K562 (cell line): ENCODE data around the gene KLB. TPM values are rescaled to one million over a fixed set of nuclear protein-coding genes. Genes with fewer than 3 reads are reported as not detected.

Experiments
- ATAC-seq: fragments of 200-7000 bp; cut with Tn5 transposase; 3 replicates; pipeline ENCODE4 v1.9.1; 2020; ENCODE audit warnings: moderate library complexity
- BruUV-seq: library from RNA; stranded (reverse); fragments of 400-500 nt; replicated peaks from 2 replicates; lab custom pipeline; 2021; lab: Mats Ljungman, UMichigan
- CTCF ChIA-PET: fragments of 300-600 bp; formaldehyde crosslinking; extraction: SDS; loops from one replicate; lab custom pipeline; 2021; ENCODE audit warnings: low intra/inter-chr PET ratio; lab: Yijun Ruan, JAX
- POLR2A ChIA-PET: fragments of 300-600, 350-650 bp; sonication (Branson Sonifier 250); formaldehyde crosslinking; extraction: SDS; loops from one replicate; lab custom pipeline; 2021; ENCODE audit warnings: antibody characterized with exemption, inconsistent platforms; lab: Yijun Ruan, JAX
- DNase-seq, 4 experiments: peaks; one replicate each; pipeline versions ENCODE4 v3.0.0 to v3.0.0-alpha.2; 2011 to 2018; ENCODE audit warnings: low spot score in 3 of 4, mixed read lengths in 3 of 4; ENCODE audit errors: extremely low read depth in 1 of 4
- FAIRE-seq: peaks from 2 replicates; lab custom pipeline; 2011; peaks lifted over from hg19 to GRCh38; lab: Jason Lieb, UNC
- H2AFZ ChIP-seq: 2 replicates; pipeline ENCODE4 v1.6.0; 2011; ENCODE audit warnings: low read depth, low read length, control low read depth, inconsistent platforms
- H3K27ac ChIP-seq: fragments of 200-600 bp; 3 replicates; pipeline ENCODE4 v1.8.0; 2011; ENCODE audit warnings: low read depth, mild to moderate bottlenecking, control low read depth, inconsistent platforms, low read length, moderate library complexity, mixed read lengths; ENCODE audit errors: extremely low read depth
- H3K27me3 ChIP-seq, 2 experiments: fragments of 300-600 bp in 1 of 2; 2 replicates in 1 of 2; 3 replicates in 1 of 2; pipeline versions ENCODE4 v1.6.0 to v1.8.0; 2011; ENCODE audit warnings: inconsistent platforms in 2 of 2, low read length in 2 of 2, mild to moderate bottlenecking in 1 of 2, mixed read lengths in 1 of 2, moderate library complexity in 1 of 2; ENCODE audit not compliant: control insufficient read depth in 2 of 2, insufficient read depth in 2 of 2
- H3K36me3 ChIP-seq: fragments of 300-600 bp; 3 replicates; pipeline ENCODE4 v1.8.0; 2011; ENCODE audit warnings: mild to moderate bottlenecking, low read length, inconsistent platforms; ENCODE audit not compliant: control insufficient read depth, insufficient read depth
- H3K4me1 ChIP-seq, 2 experiments: fragments of 200-600 bp in 1 of 2; replicated peaks in 1 of 2; 2 replicates in 1 of 2; 3 replicates in 1 of 2; pipeline versions ENCODE4 v1.5.1 to v1.8.0; 2011; ENCODE audit warnings: inconsistent platforms in 2 of 2, low read length in 2 of 2, mild to moderate bottlenecking in 1 of 2, mixed read lengths in 1 of 2, moderate library complexity in 1 of 2; ENCODE audit not compliant: control insufficient read depth in 2 of 2, insufficient read depth in 2 of 2
- H3K4me2 ChIP-seq: 2 replicates; pipeline ENCODE4 v1.6.1; 2011; ENCODE audit warnings: low read length, control low read depth, inconsistent platforms, mixed read lengths; ENCODE audit not compliant: insufficient read depth
- H3K4me3 ChIP-seq: fragments of 200-600 bp; sonication (generic), shearing (Covaris generic); 2 replicates; pipeline ENCODE4 v1.5.1; 2016; ENCODE audit warnings: control low read depth, inconsistent platforms
- H3K79me2 ChIP-seq: fragments of 200-600 bp; 3 replicates; pipeline ENCODE4 v1.8.0; 2011; ENCODE audit warnings: low read length, inconsistent platforms; ENCODE audit not compliant: control insufficient read depth, insufficient read depth
- H3K9ac ChIP-seq, 2 experiments: 2 replicates each; pipeline versions ENCODE4 v1.6.0 to v1.6.1; 2011; ENCODE audit warnings: low read depth in 2 of 2, low read length in 2 of 2, control low read depth in 1 of 2, inconsistent platforms in 1 of 2, mild to moderate bottlenecking in 1 of 2, mixed read lengths in 1 of 2; ENCODE audit not compliant: insufficient read depth in 1 of 2
- H3K9me1 ChIP-seq: one replicate; pipeline ENCODE4 v1.6.0; 2011; ENCODE audit warnings: inconsistent platforms, mild to moderate bottlenecking, low read length, moderate library complexity; ENCODE audit not compliant: control insufficient read depth, insufficient read depth
- H3K9me3 ChIP-seq: replicated peaks from 2 replicates; pipeline ENCODE4 v1.5.1; 2011; ENCODE audit warnings: low read depth, low read length, inconsistent platforms; ENCODE audit not compliant: control insufficient read depth, insufficient read depth
- H4K20me1 ChIP-seq: replicated peaks from 2 replicates; pipeline ENCODE4 v1.6.1; 2011; ENCODE audit warnings: low read length, inconsistent platforms, mixed read lengths; ENCODE audit not compliant: control insufficient read depth, insufficient read depth
- ZNF121 ChIP-seq: sonication (generic); formaldehyde crosslinking; conservative IDR thresholded peaks from 2 replicates; pipeline ENCODE4 v1.8.0; 2022; ENCODE audit warnings: missing genetic modification reagents
- WGBS: fragments of 100-300 bp; shearing (Covaris generic); methylation state at CpG from one replicate; pipeline ENCODE4 v1.1.6; 2016; ENCODE audit warnings: low coverage, mixed read lengths; ENCODE audit not compliant: insufficient coverage; ENCODE audit errors: missing lambda C conversion rate; 5-methylcytosine and 5-hydroxymethylcytosine counted together
- in situ Hi-C: fragments of 300-500 bp; cut with MboI; formaldehyde crosslinking; loops from 4 replicates; pipeline ENCODE4 v1.15.0; 2018; ENCODE audit warnings: inconsistent platforms, mixed read lengths
- intact Hi-C: fragments of 100-400 bp; cut with micrococcal nuclease; formaldehyde crosslinking; loops from 2 replicates; pipeline ENCODE4 v1.14.2; 2022
- polyA plus RNA-seq, 8 experiments: library from polyadenylated mRNA; depleted of rRNA in 4 of 8; stranded (reverse) in 5 of 8; unstranded in 3 of 8; fragments of >200 nt; fragmentation: Nextera tagmentation in 2 of 8; fragmentation: Illumina TruSeq in 1 of 8; extraction: Ambion mirVana in 2 of 8; extraction: Trizol in 1 of 8; gene quantifications; 2 replicates each; pipeline versions ENCODE4 v1.2.1 to v1.2.3, GENCODE V29; 2011 to 2014; ENCODE audit warnings: inconsistent platforms in 1 of 8, missing spikeins in 1 of 8
- total RNA-seq, 7 experiments: library from RNA; depleted of rRNA in 6 of 7; stranded (reverse); fragments of >200 nt in 6 of 7; fragmentation: Illumina TruSeq in 2 of 7; extraction: Trizol in 2 of 7; gene quantifications; 2 replicates each; pipeline versions ENCODE4 v1.2.1 to v1.2.3, GENCODE V29; 2011 to 2021; ENCODE audit warnings: low replicate concordance in 1 of 7
- TF ChIP-seq, protein P1 (sequence below): sonication (generic); formaldehyde crosslinking; IDR thresholded peaks from 2 replicates; pipeline ENCODE4 v1.8.0; 2023; ENCODE audit warnings: missing genetic modification reagents, mild to moderate bottlenecking, borderline replicate concordance

Gene KLB
- total and polyA plus RNA-seq, 9 of the 15 experiments (the other 6 are each of a cell fraction or from before 2014, with no cell fraction given), result 0.04 to 0.13 TPM; not detected in 7

DNA sequence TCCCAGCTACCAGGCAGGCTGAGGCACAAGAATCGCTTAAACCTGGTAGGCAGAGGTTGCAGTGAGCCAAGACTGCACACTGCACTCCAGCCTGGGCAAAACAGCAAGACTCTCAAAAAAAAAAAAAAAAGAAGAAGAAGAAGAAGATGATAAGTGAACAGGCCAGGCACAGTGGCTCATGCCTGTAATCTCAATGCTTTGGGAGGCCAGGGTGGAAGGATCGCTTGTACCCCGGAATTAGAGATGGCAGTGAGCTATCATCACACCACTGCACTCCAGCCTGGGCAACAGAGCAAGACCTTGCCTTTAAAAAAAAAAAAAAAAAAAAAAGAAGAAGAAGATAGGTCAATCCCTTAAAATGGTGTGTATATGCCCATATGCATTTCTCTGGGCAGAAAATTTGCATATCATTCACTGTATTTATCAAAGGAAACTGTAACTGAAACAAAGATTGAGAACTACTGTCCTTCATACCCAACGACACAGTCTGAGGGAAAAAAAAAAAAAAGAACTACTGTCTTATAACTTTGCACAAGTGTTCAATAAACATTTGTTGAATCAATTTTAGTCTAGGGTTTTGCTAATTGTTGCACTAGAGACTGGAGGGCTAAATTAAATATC, 42.8 kb upstream of the KLB start:
- BruUV-seq, result no TSS peak
- Histone ChIP-seq H3K4me1 (peaks cover 3 to 9% of the 10 kb centered on the region in 2 experiments; a peak in 3 of 5 replicates), H3K27me3 (no peaks in the 10 kb centered on the region), H3K9me1 (no peaks in the 10 kb centered on the region), H3K4me2 (peak overlapping the region; percentile 92), H3K4me3 (0 out of 2 replicates have a peak overlapping the region, but pooled peaks have one; percentile 11), H3K36me3 (peaks cover 3% of the 10 kb centered on the region; the same call in 1 of the 3 replicates), H2AFZ (no peak overlapping the region), H3K79me2 (peaks cover 66% of the 10 kb centered on the region), H3K9me3 (no peaks in the 10 kb centered on the region), H3K9ac (no peak overlapping the region), H4K20me1 (no peaks in the 10 kb centered on the region), H3K27ac (no peak overlapping the region)
- ChIA-PET POLR2A (interaction anchor here (0.6 to 2.1 kb wide), 5 partner anchors 10 to 373 kb away, joined by 3 to 8 read pairs (median 4); no protein-coding TSS in a partner anchor), CTCF (no interaction called here)
- WGBS, result 57% methylated on average over 4 of the region's 4 CpGs
- peak; percentile 66 for TF ChIP-seq ZNF121 (CRISPR knock-in tag)
- TF ChIP-seq, protein P1, sequence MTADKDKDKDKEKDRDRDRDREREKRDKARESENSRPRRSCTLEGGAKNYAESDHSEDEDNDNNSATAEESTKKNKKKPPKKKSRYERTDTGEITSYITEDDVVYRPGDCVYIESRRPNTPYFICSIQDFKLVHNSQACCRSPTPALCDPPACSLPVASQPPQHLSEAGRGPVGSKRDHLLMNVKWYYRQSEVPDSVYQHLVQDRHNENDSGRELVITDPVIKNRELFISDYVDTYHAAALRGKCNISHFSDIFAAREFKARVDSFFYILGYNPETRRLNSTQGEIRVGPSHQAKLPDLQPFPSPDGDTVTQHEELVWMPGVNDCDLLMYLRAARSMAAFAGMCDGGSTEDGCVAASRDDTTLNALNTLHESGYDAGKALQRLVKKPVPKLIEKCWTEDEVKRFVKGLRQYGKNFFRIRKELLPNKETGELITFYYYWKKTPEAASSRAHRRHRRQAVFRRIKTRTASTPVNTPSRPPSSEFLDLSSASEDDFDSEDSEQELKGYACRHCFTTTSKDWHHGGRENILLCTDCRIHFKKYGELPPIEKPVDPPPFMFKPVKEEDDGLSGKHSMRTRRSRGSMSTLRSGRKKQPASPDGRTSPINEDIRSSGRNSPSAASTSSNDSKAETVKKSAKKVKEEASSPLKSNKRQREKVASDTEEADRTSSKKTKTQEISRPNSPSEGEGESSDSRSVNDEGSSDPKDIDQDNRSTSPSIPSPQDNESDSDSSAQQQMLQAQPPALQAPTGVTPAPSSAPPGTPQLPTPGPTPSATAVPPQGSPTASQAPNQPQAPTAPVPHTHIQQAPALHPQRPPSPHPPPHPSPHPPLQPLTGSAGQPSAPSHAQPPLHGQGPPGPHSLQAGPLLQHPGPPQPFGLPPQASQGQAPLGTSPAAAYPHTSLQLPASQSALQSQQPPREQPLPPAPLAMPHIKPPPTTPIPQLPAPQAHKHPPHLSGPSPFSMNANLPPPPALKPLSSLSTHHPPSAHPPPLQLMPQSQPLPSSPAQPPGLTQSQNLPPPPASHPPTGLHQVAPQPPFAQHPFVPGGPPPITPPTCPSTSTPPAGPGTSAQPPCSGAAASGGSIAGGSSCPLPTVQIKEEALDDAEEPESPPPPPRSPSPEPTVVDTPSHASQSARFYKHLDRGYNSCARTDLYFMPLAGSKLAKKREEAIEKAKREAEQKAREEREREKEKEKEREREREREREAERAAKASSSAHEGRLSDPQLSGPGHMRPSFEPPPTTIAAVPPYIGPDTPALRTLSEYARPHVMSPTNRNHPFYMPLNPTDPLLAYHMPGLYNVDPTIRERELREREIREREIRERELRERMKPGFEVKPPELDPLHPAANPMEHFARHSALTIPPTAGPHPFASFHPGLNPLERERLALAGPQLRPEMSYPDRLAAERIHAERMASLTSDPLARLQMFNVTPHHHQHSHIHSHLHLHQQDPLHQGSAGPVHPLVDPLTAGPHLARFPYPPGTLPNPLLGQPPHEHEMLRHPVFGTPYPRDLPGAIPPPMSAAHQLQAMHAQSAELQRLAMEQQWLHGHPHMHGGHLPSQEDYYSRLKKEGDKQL, result no peak
- intact Hi-C loops (no loop called here), in situ Hi-C loops (no loop called here)
- ATAC-seq (no peak), FAIRE-seq (no peak), DNase-seq (no peak)
